ENCODE data around the gene NCOA3.

The NCOA3 gene

DNA sequence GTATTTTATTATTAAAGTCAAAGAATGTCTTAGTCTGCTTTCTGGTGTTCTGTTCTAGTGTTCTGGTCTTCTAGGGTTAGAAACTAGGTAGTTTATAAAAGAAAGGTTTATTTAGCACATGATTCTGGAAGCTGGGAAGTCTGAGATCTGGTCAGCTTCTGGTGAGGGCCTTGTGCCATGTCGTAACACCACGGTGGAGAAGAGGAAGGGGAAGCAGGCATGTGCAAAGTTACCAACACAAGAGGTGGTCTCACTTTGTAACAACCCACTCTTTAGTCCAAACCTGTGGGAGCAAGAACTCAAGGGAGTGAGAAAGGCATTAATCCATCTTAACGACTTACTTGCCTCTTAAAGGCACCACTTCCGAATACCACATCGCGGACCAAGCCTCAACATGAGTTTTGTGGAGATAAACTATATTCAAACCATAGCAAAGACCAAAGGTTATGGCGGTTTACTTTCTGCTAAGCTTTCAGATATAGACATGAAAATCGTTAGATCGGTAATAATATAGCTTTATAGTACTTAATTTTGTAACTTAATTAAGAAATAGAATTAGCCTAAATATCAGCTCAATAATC is 99.4 kb downstream of the NCOA3 start:
- in situ Hi-C loops (cut with MboI; ENCODE audit: low pct_unique_long_range_greater_than_20kb, low sequenced_read_pairs, unreplicated experiment): no loop called here
- DNase-seq (ENCODE audit: low spot score): no peak
- TF ChIP-seq, protein P1, sequence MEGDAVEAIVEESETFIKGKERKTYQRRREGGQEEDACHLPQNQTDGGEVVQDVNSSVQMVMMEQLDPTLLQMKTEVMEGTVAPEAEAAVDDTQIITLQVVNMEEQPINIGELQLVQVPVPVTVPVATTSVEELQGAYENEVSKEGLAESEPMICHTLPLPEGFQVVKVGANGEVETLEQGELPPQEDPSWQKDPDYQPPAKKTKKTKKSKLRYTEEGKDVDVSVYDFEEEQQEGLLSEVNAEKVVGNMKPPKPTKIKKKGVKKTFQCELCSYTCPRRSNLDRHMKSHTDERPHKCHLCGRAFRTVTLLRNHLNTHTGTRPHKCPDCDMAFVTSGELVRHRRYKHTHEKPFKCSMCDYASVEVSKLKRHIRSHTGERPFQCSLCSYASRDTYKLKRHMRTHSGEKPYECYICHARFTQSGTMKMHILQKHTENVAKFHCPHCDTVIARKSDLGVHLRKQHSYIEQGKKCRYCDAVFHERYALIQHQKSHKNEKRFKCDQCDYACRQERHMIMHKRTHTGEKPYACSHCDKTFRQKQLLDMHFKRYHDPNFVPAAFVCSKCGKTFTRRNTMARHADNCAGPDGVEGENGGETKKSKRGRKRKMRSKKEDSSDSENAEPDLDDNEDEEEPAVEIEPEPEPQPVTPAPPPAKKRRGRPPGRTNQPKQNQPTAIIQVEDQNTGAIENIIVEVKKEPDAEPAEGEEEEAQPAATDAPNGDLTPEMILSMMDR (IDR thresholded peaks at IDR 0.05; ENCODE audit: extremely low read depth, insufficient read depth, missing control alignments): no peak

DNA sequence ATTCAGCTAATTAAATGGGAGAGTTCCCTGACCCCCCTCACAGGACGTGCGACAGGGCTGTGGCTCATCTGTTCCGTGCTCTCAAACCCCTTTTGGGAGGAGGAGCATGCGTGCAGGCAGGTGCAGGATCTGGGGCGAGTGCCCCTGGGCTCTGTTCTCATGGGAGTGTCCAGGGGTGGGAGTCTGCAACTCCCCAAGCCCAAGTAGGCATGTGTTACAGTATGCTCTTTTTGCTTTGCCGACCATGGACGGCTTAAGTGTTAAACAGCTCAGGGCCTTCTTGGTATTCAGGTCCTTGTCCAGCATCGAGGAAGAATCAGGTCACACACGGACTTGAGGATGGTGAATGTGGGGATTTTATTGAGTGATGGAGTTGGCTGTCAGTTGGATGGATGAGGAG is 101.6 kb downstream of the NCOA3 start:
- TF ChIP-seq, protein P1 (IDR thresholded peaks at IDR 0.05; ENCODE audit: extremely low read depth, insufficient read depth, missing control alignments): no peak
- no peak for DNase-seq (ENCODE audit: low spot score)
- in situ Hi-C loops (cut with MboI; ENCODE audit: low pct_unique_long_range_greater_than_20kb, low sequenced_read_pairs, unreplicated experiment): no loop called here

DNA sequence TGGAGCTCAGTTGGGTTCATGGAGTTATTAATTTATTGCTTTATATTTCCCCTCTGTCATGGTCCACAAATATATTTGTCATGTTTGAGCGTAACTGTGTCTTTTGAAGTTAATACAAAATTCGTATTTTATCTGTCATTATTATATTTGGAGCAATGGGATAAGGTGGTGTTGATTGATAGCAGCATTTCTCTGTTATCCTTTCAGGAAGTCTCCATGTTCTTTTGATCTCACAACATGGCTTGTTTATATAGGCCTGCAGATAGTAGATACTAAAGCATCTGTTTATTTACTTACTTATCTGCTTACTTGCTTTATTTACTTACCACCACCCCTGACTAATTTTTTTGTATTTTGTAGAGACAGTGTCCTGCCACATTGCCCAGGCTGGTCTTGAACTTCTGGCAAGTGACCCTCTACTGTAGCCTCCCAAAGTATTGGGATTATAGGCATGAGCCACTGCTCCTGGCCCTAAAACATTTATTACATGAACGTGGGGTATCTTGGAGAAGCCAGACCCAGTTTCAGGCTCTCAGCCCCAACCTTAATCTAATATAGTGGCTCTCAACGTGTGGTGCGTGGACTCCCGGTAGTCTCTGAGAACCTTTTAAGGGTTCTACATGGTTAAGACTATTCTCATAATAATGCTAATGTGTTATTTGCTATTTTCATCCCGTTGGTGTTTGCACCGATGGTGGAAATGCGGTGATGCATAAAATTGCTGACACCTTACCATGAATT is 104.2 kb downstream of the NCOA3 start:
- in situ Hi-C loops (cut with MboI; ENCODE audit: low pct_unique_long_range_greater_than_20kb, low sequenced_read_pairs, unreplicated experiment): no loop called here
- no peak for DNase-seq (ENCODE audit: low spot score)
- TF ChIP-seq, protein P1 (IDR thresholded peaks at IDR 0.05; ENCODE audit: extremely low read depth, insufficient read depth, missing control alignments): no peak

DNA sequence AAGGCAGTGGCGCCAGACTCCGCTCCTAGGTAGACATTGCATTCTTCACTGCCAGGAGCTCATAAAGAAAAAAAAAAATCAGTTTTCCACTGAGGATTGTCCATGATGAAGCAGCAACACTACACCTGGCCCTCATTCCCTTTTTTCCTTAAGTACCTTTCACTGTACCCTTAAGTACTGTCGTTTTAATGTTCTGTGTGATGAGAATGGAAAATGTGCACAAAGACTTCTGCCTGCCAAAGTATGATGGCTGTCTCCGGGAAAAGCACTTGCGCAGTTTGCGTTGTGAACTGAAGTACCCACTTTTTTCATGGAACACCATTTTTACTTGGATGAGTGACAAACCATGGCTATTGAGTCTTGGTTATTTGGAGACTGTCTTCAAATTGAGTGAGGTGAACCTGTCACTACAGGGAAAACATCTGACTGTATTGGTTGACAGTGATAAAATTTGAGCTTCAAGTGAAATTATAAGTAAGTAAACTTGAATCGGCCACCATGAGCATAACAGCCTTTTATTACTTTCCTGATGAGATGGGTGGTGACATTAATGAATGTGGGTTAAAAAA is 104.8 kb downstream of the NCOA3 start:
- TF ChIP-seq, protein P1 (IDR thresholded peaks at IDR 0.05; ENCODE audit: extremely low read depth, insufficient read depth, missing control alignments): no peak
- DNase-seq (ENCODE audit: low spot score): no peak
- in situ Hi-C loops (cut with MboI; ENCODE audit: low pct_unique_long_range_greater_than_20kb, low sequenced_read_pairs, unreplicated experiment): no loop called here

DNA sequence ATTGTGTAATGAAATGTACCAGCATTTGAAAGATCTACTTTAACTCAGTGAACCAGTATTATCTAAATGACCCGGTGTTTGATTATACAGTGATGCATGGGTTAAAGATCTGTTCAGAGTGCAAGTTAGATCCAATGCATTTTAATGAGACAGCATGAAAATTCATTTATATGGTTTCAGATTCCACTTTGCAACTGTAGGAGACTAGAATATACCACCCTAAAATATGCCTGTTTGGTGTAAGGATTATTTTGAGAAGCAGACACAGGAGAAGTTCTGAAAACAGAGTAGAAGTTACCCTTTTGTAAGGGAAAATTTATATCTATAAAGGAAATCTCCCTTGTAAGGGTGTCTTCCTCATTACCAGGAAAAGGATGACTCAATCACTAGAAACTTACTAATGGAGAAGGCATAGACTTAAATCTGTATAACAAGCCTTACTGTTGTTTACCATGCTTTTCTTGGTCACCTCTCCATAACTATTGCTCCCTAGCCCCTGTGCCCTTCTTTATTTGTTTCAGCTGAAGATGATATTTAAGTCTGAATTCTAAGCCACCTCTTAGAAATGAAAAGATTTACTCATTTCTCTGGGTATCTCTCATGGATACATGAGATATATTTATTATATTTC is 105.4 kb downstream of the NCOA3 start:
- TF ChIP-seq, protein P1 (IDR thresholded peaks at IDR 0.05; ENCODE audit: extremely low read depth, insufficient read depth, missing control alignments): no peak
- in situ Hi-C loops (cut with MboI; ENCODE audit: low pct_unique_long_range_greater_than_20kb, low sequenced_read_pairs, unreplicated experiment): no loop called here
- DNase-seq (ENCODE audit: low spot score): no peak

DNA sequence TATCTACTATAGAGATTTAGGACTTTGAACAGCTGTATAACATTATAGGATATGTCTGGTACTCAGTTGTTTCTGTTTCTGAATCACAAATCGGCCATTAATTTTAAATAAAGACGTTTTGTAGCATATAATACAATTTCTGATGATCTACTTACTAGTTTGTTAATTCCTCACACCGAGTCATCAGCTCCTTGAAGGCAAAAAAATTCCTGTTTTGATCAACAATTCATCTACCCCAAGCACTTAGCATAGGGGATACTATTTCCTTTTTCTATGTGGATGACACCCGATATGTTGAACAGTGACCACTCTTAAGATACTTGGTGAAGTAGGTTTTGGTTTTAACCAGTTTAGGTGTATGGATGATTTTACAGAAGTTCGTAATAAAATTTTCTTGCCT is 107.3 kb downstream of the NCOA3 start:
- TF ChIP-seq, protein P1 (IDR thresholded peaks at IDR 0.05; ENCODE audit: extremely low read depth, insufficient read depth, missing control alignments): no peak
- no peak for DNase-seq (ENCODE audit: low spot score)
- in situ Hi-C loops (cut with MboI; ENCODE audit: low pct_unique_long_range_greater_than_20kb, low sequenced_read_pairs, unreplicated experiment): no loop called here

Data from GM13977 (cell line).